ENCODE results near the gene HNRNPA1.

DNA sequence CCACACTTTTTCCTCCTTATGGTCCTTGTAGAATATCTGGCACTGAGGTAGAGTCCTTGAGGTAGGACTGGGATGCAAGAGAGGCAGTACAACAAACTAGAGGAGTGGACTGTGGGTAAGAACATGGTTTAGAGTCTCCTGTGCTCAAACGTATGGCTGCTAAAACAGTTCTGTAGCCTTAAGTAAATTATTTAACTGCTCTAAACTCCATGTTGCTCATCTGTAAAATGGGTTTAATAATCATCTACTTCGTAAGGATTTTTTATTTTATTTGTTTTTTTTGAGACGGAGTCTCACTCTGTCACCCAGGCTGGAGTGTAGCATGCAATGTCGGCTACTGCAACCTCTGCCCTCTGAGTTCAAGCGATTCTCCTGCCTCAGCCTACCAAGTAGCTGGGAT, 40.8 kb downstream of the HNRNPA1 start:
- TF ChIP-seq, protein P1, sequence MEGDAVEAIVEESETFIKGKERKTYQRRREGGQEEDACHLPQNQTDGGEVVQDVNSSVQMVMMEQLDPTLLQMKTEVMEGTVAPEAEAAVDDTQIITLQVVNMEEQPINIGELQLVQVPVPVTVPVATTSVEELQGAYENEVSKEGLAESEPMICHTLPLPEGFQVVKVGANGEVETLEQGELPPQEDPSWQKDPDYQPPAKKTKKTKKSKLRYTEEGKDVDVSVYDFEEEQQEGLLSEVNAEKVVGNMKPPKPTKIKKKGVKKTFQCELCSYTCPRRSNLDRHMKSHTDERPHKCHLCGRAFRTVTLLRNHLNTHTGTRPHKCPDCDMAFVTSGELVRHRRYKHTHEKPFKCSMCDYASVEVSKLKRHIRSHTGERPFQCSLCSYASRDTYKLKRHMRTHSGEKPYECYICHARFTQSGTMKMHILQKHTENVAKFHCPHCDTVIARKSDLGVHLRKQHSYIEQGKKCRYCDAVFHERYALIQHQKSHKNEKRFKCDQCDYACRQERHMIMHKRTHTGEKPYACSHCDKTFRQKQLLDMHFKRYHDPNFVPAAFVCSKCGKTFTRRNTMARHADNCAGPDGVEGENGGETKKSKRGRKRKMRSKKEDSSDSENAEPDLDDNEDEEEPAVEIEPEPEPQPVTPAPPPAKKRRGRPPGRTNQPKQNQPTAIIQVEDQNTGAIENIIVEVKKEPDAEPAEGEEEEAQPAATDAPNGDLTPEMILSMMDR (conservative IDR thresholded peaks at IDR 0.05; ENCODE audit: low read depth, low read length), result no peak
- no peak for TF ChIP-seq CHD1 (IDR thresholded peaks at IDR 0.05; ENCODE audit: low read depth, low read length)

Measured in IMR-90 (cell line).